HG03354 (cell line): Measurements from ENCODE around the gene SGMS1.
"Not testable (repeated sequence)": the region's sequence is repeated elsewhere in the genome, so short reads cannot be mapped to it uniquely, and the experiment has no call there.

Experiments used
- ATAC-seq: cut with Tn5 transposase; IDR thresholded peaks from one replicate; pipeline ENCODE4 v1.9.1; 2021; ENCODE audit warnings: mild to moderate bottlenecking; ENCODE audit not compliant: unreplicated experiment, poor library complexity, severe bottlenecking

SGMS1 gene

GRCh38 chr10:50520115-50520514, 103.6 kb downstream of the SGMS1 start:
- no peak for ATAC-seq

GRCh38 chr10:50517626-50518025, 106.1 kb downstream of the SGMS1 start:
- no peak for ATAC-seq

DNA sequence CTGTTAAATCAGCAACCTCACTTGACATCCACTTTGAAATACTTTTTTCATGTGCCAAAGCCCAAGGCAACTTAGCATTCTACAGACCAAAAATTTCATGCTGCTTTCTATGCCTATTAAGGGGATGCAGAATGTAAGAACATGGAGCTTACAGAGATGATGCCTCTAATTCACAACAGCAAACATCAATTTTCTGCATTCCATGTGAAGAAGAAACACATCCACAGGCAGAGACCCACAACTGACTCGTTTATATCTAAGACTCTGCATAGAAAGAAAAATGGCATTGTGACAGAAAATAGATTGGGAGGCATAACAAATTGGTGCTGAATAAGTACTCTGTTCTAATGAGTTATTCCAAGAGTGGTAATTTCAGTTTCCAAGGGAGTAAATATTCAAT, 107.6 kb downstream of the SGMS1 start:
- no peak for ATAC-seq

- no peak for ATAC-seq
Observed at GRCh38 chr10:50515420-50515819, 108.3 kb downstream of the SGMS1 start.

DNA sequence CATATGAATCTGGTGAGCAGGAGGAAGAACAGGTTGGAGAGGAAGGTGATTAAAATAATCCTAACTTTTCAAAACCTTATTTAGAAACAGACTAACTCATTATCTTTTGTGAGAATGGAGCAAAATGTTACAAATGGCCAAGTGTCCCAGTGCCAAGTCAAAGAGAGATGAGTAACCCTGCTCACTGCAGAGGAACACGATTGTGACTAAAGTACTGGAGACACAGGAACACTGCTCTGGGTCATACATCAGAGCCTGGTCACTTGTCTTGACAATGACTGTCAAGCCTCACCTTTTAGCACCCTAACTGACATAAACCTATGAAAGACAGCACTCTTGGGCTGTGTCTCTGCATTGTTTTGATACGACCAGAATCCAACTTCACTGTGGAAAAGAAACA, 108.8 kb downstream of the SGMS1 start:
- ATAC-seq = no peak

- no peak for ATAC-seq
Observed at GRCh38 chr10:50513956-50514355, 109.8 kb downstream of the SGMS1 start.

DNA sequence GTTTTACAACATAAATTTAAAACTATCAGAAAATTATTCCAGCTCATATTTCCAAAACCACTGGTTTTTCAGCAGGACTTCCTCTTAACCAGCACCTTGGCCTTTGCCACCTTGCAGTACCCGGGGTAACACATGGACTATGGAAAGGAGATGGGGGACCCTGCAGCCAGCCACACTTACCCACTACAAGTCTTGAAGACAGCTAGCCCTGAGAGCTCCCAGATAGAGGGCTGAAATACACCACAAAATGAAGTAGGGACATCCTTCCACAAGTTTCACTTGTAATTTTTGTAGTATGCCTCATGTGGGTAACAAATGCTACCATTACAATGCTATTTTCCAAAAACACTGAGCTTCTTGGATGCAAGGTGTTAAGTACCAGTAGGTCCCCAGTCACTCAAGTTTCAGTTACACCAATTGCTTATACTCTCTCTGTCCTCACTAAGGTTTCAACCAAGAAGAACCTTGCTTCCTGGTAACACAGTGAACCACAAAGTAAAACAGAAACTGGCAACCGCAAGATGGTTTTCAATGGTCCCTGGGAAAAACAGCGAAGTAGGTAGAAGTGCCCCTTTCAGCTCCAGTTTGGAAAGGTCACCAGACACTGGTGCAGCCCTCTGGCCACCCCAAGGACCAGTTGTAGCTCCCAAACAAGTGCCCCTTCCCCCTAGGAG, 110.9 kb downstream of the SGMS1 start:
- peak; percentile 37 for ATAC-seq

DNA sequence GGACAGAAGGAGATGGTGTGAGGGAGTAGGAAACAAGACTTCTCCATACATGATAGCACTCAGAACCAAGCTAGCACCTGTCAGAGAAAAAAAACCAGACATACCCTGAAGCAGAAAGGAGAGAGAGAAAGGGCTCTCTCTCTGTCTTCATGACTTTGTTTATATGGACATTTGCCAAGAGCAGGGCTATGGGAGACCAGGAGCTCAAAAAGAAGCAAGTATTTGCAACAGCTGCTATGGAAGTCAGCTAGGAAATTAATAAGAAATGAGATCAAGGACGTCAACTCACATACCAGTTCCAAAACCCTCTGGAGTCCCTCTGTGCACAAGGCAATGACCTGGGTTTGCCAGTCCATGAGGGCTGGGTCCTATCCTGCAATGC, 111.6 kb downstream of the SGMS1 start:
- ATAC-seq = no peak

DNA sequence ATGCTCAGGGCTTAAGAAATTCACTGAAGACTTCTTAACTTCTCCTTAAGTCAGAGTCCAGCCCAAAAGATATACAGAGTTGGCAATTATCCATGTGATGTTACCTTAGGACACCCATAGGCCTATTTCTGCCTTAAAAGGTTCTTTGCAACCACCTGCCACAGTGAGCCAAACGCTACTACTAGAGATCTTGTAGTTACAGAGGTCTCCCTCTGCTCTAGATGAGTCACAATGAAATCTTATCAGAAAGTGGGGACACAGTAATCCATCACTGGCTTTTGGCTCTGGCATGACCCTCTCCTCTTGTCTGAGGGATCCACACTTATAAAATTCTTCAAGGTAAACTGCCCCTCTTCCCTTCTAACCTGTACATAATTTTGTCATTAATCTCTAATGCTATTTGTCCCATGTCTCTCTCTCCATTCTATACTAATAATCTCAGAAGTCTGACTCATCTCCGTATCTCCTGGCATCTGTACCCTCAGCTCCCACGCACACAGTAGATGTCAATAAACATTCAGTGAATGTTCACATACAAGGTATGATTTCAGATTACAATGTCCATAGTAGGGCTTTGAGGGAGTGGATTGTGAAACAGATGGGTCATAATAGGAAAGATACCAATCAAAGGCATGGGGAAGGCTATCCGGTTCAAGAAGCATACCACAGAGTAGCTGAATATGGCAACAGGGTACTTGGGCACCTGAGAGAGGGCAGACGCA, 112.1 kb downstream of the SGMS1 start:
- peak; percentile 31 for ATAC-seq

GRCh38 chr10:50510517-50511473, 113.0 kb downstream of the SGMS1 start:
- ATAC-seq = no peak

- ATAC-seq = peak; percentile 77
Observed at GRCh38 chr10:50508315-50509051, 115.3 kb downstream of the SGMS1 start.

GRCh38 chr10:50506861-50507573, 116.7 kb downstream of the SGMS1 start:
- no peak for ATAC-seq

GRCh38 chr10:50504389-50504788, 119.4 kb downstream of the SGMS1 start:
- no peak for ATAC-seq

DNA sequence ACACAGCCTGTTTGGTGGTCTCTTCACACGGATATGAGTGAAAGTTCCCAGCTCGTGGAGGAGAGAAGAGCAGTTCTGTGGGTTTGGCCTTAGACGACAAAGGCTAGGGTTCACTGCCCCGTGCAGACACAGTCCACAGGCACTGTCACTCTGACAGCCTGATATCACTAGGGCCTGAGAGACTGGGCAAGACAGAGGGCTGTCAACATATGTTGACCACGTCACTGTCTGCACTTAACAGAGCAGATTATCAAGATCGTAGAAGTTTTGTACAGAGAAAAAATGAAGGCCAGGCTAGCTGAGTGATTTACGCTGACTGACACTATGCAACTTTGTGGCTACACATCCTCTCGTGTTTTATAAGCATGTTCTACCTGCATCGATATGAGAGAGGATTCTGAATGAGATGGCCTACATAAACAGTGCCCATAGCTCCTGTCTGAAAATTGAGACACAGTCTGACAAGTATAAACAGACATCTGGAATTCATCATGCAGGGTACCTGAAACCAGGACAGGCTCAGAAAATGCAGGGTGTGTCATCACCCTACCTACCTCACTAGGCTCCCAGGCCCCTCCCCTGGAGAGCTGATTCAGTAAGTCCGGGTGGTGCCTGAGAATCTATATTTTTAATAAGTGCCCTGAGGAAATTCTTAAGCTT, 120.0 kb downstream of the SGMS1 start:
- no peak for ATAC-seq

DNA sequence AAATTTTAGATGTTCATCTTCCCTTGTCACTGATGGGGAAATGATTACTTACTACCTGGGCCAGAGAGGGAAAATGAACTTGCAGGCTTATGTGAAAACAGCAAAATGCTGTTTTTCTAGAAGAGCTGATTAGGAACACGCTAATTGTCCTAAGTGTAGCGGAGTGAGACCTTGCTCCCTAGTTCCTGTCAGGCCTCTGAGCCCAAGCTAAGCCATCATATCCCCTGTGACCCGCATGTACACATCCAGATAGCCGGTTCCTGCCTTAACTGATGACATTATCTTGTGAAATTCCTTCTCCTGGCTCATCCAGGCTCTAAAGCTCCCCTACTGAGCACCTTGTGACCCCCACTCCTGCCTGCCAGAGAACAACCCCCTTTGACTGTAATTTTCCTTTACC, 120.6 kb downstream of the SGMS1 start:
- ATAC-seq = not testable (repeated sequence)

DNA sequence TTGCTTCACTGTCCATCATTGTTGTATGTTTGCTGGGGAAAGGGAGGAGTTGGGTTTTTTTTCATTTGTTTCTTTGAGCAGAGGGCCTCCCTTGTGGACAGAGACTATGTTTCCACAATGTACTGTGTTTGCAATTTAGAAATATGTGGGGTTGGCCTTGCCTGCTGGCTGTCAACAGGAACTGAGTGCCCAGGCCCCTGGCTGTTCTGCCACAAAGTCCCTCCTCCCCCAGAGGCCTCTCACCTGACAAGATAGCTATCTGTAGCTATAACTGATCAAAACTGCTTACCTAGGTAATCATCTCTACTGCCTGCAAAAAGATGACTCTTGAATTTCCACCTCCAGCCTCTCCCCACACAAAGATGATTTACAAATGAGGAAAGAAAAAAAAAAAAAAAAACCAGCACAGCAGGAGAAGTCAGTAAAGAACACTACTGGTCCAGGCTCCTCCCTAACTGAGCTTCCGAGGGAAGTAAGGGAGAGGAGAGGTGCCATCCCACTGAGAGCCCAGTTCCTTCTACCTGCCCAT, 121.8 kb downstream of the SGMS1 start:
- ATAC-seq = peak; percentile 64

DNA sequence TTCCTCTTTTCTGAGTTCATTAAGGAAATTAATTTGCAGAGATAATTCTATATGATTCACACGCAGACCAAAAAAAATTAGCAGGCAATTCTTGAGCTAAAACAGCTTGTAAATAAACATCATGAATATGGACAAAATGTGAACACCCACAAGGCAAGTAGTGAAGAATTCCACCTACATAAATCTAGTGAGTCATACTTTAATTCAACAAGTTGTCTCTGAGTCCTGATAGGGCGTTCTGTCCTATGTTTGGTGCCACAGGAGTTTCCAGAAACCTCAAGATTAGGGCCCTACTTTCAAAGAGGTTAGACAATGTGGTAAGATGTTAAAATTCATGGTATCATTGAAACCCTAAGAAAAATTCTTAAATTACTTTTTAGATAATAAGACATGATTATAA, 122.3 kb downstream of the SGMS1 start:
- no peak for ATAC-seq

- ATAC-seq = no peak
Observed at GRCh38 chr10:50498465-50498864, 125.3 kb downstream of the SGMS1 start.
